ENCODE data around the gene ACSM4. TPM values are rescaled to one million over a fixed set of nuclear protein-coding genes. Genes with fewer than 3 reads are reported as not detected.

ACSM4 gene
- total RNA-seq (2022; extraction: Qiagen RNA extraction; ENCODE audit: low read depth), result not detected in 5 replicates

DNA sequence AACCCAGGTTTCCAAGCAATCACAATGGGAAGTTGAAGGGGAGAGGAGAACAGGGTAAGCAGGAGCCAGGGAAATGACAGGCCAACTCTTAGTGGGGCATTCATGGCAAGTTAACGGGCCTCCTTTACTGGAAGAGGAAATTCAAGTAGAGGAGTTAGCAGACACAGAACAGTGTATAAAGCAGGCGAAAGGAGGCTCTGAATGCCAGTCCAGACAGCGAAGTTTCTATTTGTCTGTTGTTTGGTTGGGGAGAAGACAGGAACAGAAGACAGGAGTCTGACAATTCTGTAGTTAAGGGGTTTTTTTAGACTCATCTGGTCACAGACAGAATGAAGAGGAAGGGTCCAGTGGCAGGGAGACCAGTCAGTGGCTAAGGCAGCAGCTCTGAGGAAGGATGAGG is at the start of gene ACSM4:
Gene ACSM4 (plus strand): TSS at position 301 of the 400 bp plus-strand sequence. CDS start 260 bp downstream, outside the sequence.

Other genes with a start within 250 kb of the ACSM4 start
- 39.5 to 62.4 TPM (median 44.8 TPM) in 5 replicates for gene C1S, start 243.4 kb upstream of the ACSM4 start, total RNA-seq (2022; extraction: Qiagen RNA extraction; ENCODE audit: low read depth)
- gene C1R, start 211.6 kb upstream of the ACSM4 start, total RNA-seq (2022; extraction: Qiagen RNA extraction; ENCODE audit: low read depth), result 27.8 to 41.1 TPM (median 29.9 TPM) in 5 replicates
- gene C1RL, start 194.9 kb upstream of the ACSM4 start, total RNA-seq (2022; extraction: Qiagen RNA extraction; ENCODE audit: low read depth), result 11.4 to 14.2 TPM (median 12.8 TPM) in 5 replicates
- gene RBP5, start 175.2 kb upstream of the ACSM4 start, total RNA-seq (2022; extraction: Qiagen RNA extraction; ENCODE audit: low read depth), result not detected in 5 replicates
- 13.6 to 18.3 TPM (median 16.0 TPM) in 5 replicates for gene CLSTN3, start 173.7 kb upstream of the ACSM4 start, total RNA-seq (2022; extraction: Qiagen RNA extraction; ENCODE audit: low read depth)
- gene PEX5, start 114.4 kb upstream of the ACSM4 start, total RNA-seq (2022; extraction: Qiagen RNA extraction; ENCODE audit: low read depth), result 24.4 to 31.8 TPM (median 29.5 TPM) in 5 replicates
- gene CD163L1, start 140.1 kb downstream of the ACSM4 start, total RNA-seq (2022; extraction: Qiagen RNA extraction; ENCODE audit: low read depth), result 0.17 to 0.74 TPM (median 0.33 TPM) in 5 replicates
- 0.12 to 0.15 TPM in 2 of 5 replicates, not detected in the others for gene CD163, start 199.7 kb downstream of the ACSM4 start, total RNA-seq (2022; extraction: Qiagen RNA extraction; ENCODE audit: low read depth)